Mesothelial cell of epicardium (in vitro differentiated cells): ENCODE results near the gene PLCB1. TPM values are rescaled to one million over a fixed set of nuclear protein-coding genes. Genes with fewer than 3 reads are reported as not detected.

Experiments
- DNase-seq, 2 experiments: peaks; one replicate each; pipeline ENCODE4 v3.0.0; 2021; ENCODE audit warnings: low spot score in 2 of 2; ENCODE audit not compliant: unreplicated experiment in 2 of 2
- H3K27ac Mint-ChIP-seq: 2 replicates; pipeline ENCODE4 v1.8.0; 2021; ENCODE audit warnings: mixed read lengths
- H3K27me3 Mint-ChIP-seq: 2 replicates; pipeline ENCODE4 v1.8.0; 2021; ENCODE audit warnings: low read depth, mixed read lengths
- H3K36me3 Mint-ChIP-seq: 2 replicates; pipeline ENCODE4 v1.8.0; 2021; ENCODE audit warnings: mixed read lengths
- H3K4me1 Mint-ChIP-seq: 2 replicates; pipeline ENCODE4 v1.8.0; 2021; ENCODE audit warnings: mixed read lengths
- H3K4me3 Mint-ChIP-seq: 2 replicates; pipeline ENCODE4 v1.8.0; 2021; ENCODE audit warnings: mild to moderate bottlenecking, moderate library complexity, mixed read lengths
- H3K9me3 Mint-ChIP-seq: 2 replicates; pipeline ENCODE4 v1.8.0; 2021; ENCODE audit warnings: mixed read lengths
- CTCF ChIP-seq: fragments of 200-600 bp; sonication (generic); IDR thresholded peaks from one replicate; pipeline ENCODE4 v1.5.0; 2021; ENCODE audit warnings: antibody characterized with exemption; ENCODE audit not compliant: unreplicated experiment
- total RNA-seq: library from RNA; stranded (reverse); gene quantifications from 3 replicates; pipeline ENCODE4 v1.2.1, GENCODE V29; 2021

Gene PLCB1
- total RNA-seq, 1 donor from 2014 or later = 41.5 TPM

DNA sequence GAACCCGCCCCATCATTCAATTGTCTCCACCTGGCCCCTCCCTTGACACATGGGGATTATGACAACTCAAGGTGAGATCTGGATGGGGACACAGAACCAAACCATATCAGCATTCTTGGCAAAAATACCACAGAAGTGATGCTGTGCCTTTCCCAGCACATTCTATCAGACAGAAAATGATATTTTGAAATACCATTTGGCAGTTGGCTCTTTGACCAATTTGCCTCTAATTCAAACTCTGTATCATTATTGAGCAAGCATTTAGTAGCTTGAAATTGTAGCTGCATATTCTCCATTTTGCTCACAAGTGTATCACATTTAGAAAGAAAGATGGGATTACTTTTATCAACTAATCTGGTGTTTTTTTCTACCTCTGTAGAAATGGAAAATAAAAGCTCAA, 64.0 kb downstream of the PLCB1 start:
- Mint-ChIP-seq H3K4me3 (no peak overlapping the region), H3K4me1 (no peaks in the 10 kb centered on the region), H3K36me3 (peaks cover 19% of the 10 kb centered on the region), H3K9me3 (peaks cover 27% of the 10 kb centered on the region), H3K27ac (no peak overlapping the region), H3K27me3 (no peaks in the 10 kb centered on the region)
- DNase-seq = no peak
- TF ChIP-seq CTCF = no peak

DNA sequence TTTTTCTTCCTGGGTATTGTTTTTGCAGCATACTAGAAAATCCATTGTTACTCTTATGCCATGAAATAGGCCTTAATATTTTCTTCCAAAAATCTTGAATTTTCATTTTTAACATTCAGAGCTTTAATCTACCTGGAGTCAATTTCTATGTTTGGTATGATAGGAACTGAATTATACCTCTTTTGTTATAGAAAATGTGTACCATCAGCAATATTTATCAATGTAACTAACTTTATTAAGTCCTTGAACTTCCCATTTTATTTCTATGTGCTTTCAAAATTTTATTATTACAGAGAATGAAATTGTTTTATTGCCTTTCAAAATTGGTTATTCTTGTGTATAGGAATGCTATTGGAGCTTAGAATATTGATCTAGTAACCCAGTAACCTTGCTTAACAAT, 68.2 kb downstream of the PLCB1 start:
- peaks cover 5% of the 10 kb centered on the region for H3K36me3 Mint-ChIP-seq
- H3K9me3 Mint-ChIP-seq = peaks cover 32% of the 10 kb centered on the region
- H3K4me3 Mint-ChIP-seq = no peak overlapping the region
- peaks cover under 1% of the 10 kb centered on the region for H3K4me1 Mint-ChIP-seq
- DNase-seq = no peak
- no peak overlapping the region for H3K27ac Mint-ChIP-seq
- TF ChIP-seq CTCF = no peak
- no peaks in the 10 kb centered on the region for H3K27me3 Mint-ChIP-seq

GRCh38 chr20:8203366-8203765, 71.3 kb downstream of the PLCB1 start:
- Mint-ChIP-seq H3K4me3 (no peak overlapping the region), H3K4me1 (peaks cover 28% of the 10 kb centered on the region), H3K36me3 (peaks cover 5% of the 10 kb centered on the region), H3K27me3 (no peaks in the 10 kb centered on the region), H3K9me3 (peaks cover 25% of the 10 kb centered on the region), H3K27ac (no peak overlapping the region)
- no peak for TF ChIP-seq CTCF
- no peak for DNase-seq

- TF ChIP-seq CTCF = no peak
- H3K9me3 Mint-ChIP-seq = peaks cover 25% of the 10 kb centered on the region
- peaks cover 5% of the 10 kb centered on the region for H3K36me3 Mint-ChIP-seq
- no peak overlapping the region for H3K27ac Mint-ChIP-seq
- peaks cover 50% of the 10 kb centered on the region for H3K4me1 Mint-ChIP-seq
- no peak for DNase-seq
- no peaks in the 10 kb centered on the region for H3K27me3 Mint-ChIP-seq
- H3K4me3 Mint-ChIP-seq = no peak overlapping the region
Observed at GRCh38 chr20:8205996-8206395, 73.9 kb downstream of the PLCB1 start.

DNA sequence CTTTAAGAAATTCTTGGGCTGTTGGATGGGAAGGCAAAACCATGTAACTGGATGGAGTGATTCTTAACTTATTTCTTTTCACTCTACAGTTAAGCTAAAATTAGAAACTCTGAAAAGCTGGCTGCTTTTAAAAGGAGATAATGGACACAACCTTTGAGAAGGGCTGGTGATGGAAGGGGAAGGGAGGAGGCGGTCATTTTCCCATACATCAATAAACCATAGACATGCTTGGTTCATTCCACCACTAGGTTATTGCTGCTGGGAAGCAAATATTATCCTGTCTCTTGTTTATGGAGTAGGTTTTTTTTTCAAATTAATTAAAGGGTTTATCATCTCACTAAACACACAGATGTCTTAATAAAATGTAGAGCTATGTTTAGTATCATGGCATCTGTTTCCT, 76.2 kb downstream of the PLCB1 start:
- Mint-ChIP-seq H3K9me3 (peaks cover 8% of the 10 kb centered on the region), H3K4me3 (no peak overlapping the region), H3K27me3 (no peaks in the 10 kb centered on the region), H3K27ac (peak overlapping the region; percentile 79), H3K4me1 (peaks cover 57% of the 10 kb centered on the region), H3K36me3 (no peaks in the 10 kb centered on the region)
- no peak for DNase-seq
- no peak for TF ChIP-seq CTCF

DNA sequence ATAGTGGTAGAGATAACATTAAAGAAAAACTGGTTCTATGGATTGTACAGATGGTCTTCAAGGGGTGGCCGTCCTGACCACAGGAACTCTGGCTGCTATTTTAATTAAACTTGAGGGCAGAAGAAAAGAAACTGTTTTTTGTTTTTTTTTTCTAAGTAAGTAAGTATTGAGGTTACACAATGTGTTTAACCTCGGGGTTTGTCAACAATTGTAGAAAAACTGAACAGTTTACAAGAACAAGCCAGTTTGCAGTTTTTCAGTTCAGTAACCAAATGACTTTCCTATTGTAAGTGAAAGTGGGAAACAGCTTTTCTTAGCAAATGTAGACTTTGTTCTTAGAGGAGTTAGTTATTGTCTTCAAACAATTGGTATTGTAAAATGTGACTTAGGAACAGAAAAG, 77.0 kb downstream of the PLCB1 start:
- no peak overlapping the region for H3K4me3 Mint-ChIP-seq
- peaks cover 64% of the 10 kb centered on the region for H3K4me1 Mint-ChIP-seq
- no peak for TF ChIP-seq CTCF
- no peak for DNase-seq
- H3K36me3 Mint-ChIP-seq = no peaks in the 10 kb centered on the region
- peaks cover under 1% of the 10 kb centered on the region for H3K9me3 Mint-ChIP-seq
- H3K27me3 Mint-ChIP-seq = no peaks in the 10 kb centered on the region
- H3K27ac Mint-ChIP-seq = peak overlapping the region; percentile 85
